Spleen (tissue), 11 donors: ENCODE results near the gene BPI. TPM values are rescaled to one million over a fixed set of nuclear protein-coding genes. Genes with fewer than 3 reads are reported as not detected.

Experiments used
- DNase-seq: peaks from one replicate; pipeline ENCODE4 v3.0.0-alpha.2; 2020
- H3K27ac ChIP-seq, 8 donors: fragments of 200-600 bp; sonication (generic) in 7 of 8; 1 replicate in 4 of 8; 2 replicates in 4 of 8; pipeline versions ENCODE4 v1.5.0 to v1.8.0; 2016 to 2021; ENCODE audit warnings: inconsistent platforms in 4 of 8, mild to moderate bottlenecking in 4 of 8, moderate library complexity in 1 of 8
- H3K27me3 ChIP-seq, 7 donors: fragments of 200-600 bp; sonication (generic) in 6 of 7; replicated peaks in 1 of 7; 1 replicate in 4 of 7; 2 replicates in 3 of 7; pipeline versions ENCODE4 v1.5.0 to v1.8.0; 2016 to 2021; ENCODE audit warnings: inconsistent platforms in 3 of 7, mild to moderate bottlenecking in 1 of 7
- H3K36me3 ChIP-seq, 6 donors: fragments of 200-600 bp; sonication (generic) in 5 of 6; 1 replicate in 4 of 6; 2 replicates in 2 of 6; pipeline versions ENCODE4 v1.5.0 to v1.8.0; 2016 to 2021; ENCODE audit warnings: inconsistent platforms in 2 of 6
- H3K4me1 ChIP-seq, 6 donors: fragments of 200-600 bp; sonication (generic) in 5 of 6; 1 replicate in 3 of 6; 2 replicates in 3 of 6; pipeline versions ENCODE4 v1.5.0 to v1.8.0; 2016 to 2021; ENCODE audit warnings: inconsistent platforms in 3 of 6
- H3K4me3 ChIP-seq, 8 donors: fragments of 200-600 bp; sonication (generic) in 7 of 8; 1 replicate in 4 of 8; 2 replicates in 4 of 8; pipeline versions ENCODE4 v1.5.0 to v1.8.0; 2016 to 2021; ENCODE audit warnings: inconsistent platforms in 4 of 8, mild to moderate bottlenecking in 4 of 8, moderate library complexity in 2 of 8
- H3K9me3 ChIP-seq, 8 donors: fragments of 200-600 bp; sonication (generic) in 7 of 8; 1 replicate in 4 of 8; 2 replicates in 4 of 8; pipeline versions ENCODE4 v1.5.0 to v1.8.0; 2016 to 2021; ENCODE audit warnings: inconsistent platforms in 4 of 8
- POLR2A ChIP-seq, 3 donors: fragments of 450-650 bp; IDR thresholded peaks; one replicate each; pipeline ENCODE4 v1.5.1; 2017; ENCODE audit warnings: antibody characterized with exemption in 3 of 3, mild to moderate bottlenecking in 1 of 3
- POLR2AphosphoS5 ChIP-seq, 3 donors: sonication (generic); formaldehyde crosslinking; IDR thresholded peaks; one replicate each; pipeline ENCODE4 v1.5.1; 2017; ENCODE audit warnings: antibody characterized with exemption in 3 of 3
- WGBS, 5 donors: extraction: QIAGEN DNeasy Blood & Tissue Kit in 3 of 5; methylation state at CpG; one replicate each; pipeline versions ENCODE4 v1.1.5 to v1.1.7; 2013 to 2018; 5-methylcytosine and 5-hydroxymethylcytosine counted together
- intact Hi-C: fragments of 100-400 bp; cut with DNase I; formaldehyde crosslinking; loops from one replicate; pipeline ENCODE4 v1.15.0; 2023; ENCODE audit warnings: low total_unique reads
- polyA plus RNA-seq, 3 donors: library from polyadenylated mRNA; stranded (reverse); fragments of 200-250 nt; gene quantifications; one replicate each; pipeline ENCODE4 v1.2.1, GENCODE V29; 2013
- total RNA-seq, 7 donors: library from RNA; depleted of rRNA in 3 of 7; stranded (reverse); fragments of >200 nt in 3 of 7; fragmentation: NEBNext Ultra II Directional in 4 of 7; extraction: Animal tissue kit (Norgen Biotek cat#: 25700) in 4 of 7; gene quantifications; one replicate each; pipeline versions ENCODE4 v1.1.0 to v1.2.1, GENCODE V29; 2016 to 2021
- TF ChIP-seq, protein P1 (sequence below), 11 experiments: fragments of 200-600 bp in 7 of 11; fragments of 450-650 bp in 4 of 11; sonication (generic) in 4 of 11; IDR thresholded peaks in 8 of 11; conservative IDR thresholded peaks in 3 of 11; 1 replicate in 7 of 11; 2 replicates in 4 of 11; pipeline versions ENCODE4 v1.4.0 to v1.8.0; 2016 to 2021; ENCODE audit warnings: antibody characterized with exemption in 11 of 11, inconsistent platforms in 4 of 11, mild to moderate bottlenecking in 1 of 11
- donor health status: healthy with polysubstance abuse.
- donor health status: DM: no; HTN: no; CAD: no; lungs with moderate emphysema.
- donor health status: DM: no; HTN: no; CAD: no.
- donor health status: Bipolar disorder and iron deficiency.
- donor health status: healthy.
- donor health status: DM: no; HTN: no; CAD: no.
- donor health status: DM: yes; HTN: yes; CAD: no.

Gene BPI
- total and polyA plus RNA-seq, 10 donors, result 1.1 to 49.4 (median 4.3) TPM

DNA sequence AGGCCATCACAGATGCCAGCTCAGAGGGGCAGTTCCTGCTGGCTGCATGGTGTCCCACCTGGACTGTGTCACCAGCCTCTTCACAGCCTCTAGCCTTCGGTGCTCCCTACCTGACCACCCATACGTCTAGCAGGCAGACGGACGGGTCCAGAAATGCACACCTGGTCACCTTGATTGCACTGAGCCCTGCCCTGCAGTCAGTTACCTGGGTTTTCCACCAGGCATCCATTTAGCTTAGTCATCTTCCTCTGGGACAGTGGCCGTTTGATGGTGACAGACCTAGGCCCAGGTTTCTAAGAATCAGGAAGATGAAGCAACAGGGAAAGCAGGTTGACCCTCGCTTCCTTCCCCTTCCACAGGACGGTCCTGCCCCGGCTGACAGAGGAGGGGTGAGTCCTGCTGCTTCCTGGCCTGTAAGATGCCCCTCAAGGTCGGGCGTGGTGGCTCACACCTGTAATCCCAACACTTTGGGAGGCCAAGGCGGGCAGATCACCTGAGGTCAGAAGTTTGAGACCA, 9.8 kb upstream of the BPI start:
- H3K4me1 ChIP-seq, result peaks cover 0 to 67% (median 9%) of the 10 kb centered on the region in 6 donors
- no peaks in the 10 kb centered on the region for H3K9me3 ChIP-seq
- H3K4me3 ChIP-seq, result no peak overlapping the region
- no peaks in the 10 kb centered on the region for H3K36me3 ChIP-seq
- H3K27me3 ChIP-seq, result peaks cover 0 to 20% (median 0%) of the 10 kb centered on the region in 7 donors
- intact Hi-C loops, result no loop called here
- no peak for DNase-seq
- peak overlapping the region in 6 of 8 donors; percentile 29 to 69 (median 46) for H3K27ac ChIP-seq
- TF ChIP-seq POLR2A (IDR thresholded peaks at IDR 0.05), result no peak
- TF ChIP-seq, protein P1, sequence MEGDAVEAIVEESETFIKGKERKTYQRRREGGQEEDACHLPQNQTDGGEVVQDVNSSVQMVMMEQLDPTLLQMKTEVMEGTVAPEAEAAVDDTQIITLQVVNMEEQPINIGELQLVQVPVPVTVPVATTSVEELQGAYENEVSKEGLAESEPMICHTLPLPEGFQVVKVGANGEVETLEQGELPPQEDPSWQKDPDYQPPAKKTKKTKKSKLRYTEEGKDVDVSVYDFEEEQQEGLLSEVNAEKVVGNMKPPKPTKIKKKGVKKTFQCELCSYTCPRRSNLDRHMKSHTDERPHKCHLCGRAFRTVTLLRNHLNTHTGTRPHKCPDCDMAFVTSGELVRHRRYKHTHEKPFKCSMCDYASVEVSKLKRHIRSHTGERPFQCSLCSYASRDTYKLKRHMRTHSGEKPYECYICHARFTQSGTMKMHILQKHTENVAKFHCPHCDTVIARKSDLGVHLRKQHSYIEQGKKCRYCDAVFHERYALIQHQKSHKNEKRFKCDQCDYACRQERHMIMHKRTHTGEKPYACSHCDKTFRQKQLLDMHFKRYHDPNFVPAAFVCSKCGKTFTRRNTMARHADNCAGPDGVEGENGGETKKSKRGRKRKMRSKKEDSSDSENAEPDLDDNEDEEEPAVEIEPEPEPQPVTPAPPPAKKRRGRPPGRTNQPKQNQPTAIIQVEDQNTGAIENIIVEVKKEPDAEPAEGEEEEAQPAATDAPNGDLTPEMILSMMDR (IDR thresholded peaks at IDR 0.05 in 8 of 11, conservative IDR thresholded peaks at IDR 0.05 in 3 of 11), result no peak
- no peak for TF ChIP-seq POLR2AphosphoS5 (IDR thresholded peaks at IDR 0.05)
- WGBS, 5 donors, result 43 to 68% (median 56%) methylated on average over 10 to 11 of the region's 11 CpGs

DNA sequence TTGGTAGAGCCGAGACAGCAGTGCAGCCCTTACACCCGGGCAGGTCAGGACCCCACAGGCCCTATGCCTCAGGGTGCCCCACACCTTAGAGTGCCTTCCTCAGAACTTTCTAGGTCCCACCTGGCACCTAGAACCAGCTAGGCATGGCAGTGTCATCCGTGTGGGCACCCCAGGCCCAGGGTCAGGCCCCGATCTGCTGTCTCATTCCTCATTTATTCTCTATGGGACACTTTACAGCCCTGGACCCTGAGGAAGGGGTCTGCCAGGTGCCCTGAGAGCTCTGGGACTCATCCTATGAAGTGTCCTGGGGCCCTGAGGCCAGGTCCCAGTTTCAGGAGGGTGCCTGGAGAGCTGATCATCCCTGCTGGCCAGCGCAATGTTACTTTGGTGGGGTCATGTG, 8.1 kb upstream of the BPI start:
- no peak for TF ChIP-seq POLR2A (IDR thresholded peaks at IDR 0.05)
- TF ChIP-seq, protein P1 (IDR thresholded peaks at IDR 0.05 in 8 of 11, conservative IDR thresholded peaks at IDR 0.05 in 3 of 11), result no peak
- no peak for TF ChIP-seq POLR2AphosphoS5 (IDR thresholded peaks at IDR 0.05)
- H3K27me3 ChIP-seq, result peaks cover 0 to 23% (median 0%) of the 10 kb centered on the region in 7 donors
- H3K36me3 ChIP-seq, result no peaks in the 10 kb centered on the region
- H3K4me3 ChIP-seq, result no peak overlapping the region
- peaks cover 0 to 84% (median 13%) of the 10 kb centered on the region in 6 donors for H3K4me1 ChIP-seq
- no peak for DNase-seq
- H3K27ac ChIP-seq, result peak overlapping the region in 3 of 8 donors; percentile 31 to 69 (median 32)
- WGBS, 5 donors, result 87 to 92% (median 91%) methylated on average over 5 of the region's 5 CpGs
- intact Hi-C loops, result no loop called here
- H3K9me3 ChIP-seq, result no peaks in the 10 kb centered on the region

GRCh38 chr20:38296433-38296832, 7.5 kb upstream of the BPI start:
- TF ChIP-seq, protein P1 (IDR thresholded peaks at IDR 0.05 in 8 of 11, conservative IDR thresholded peaks at IDR 0.05 in 3 of 11), result no peak
- TF ChIP-seq POLR2A (IDR thresholded peaks at IDR 0.05) (no peak), POLR2AphosphoS5 (IDR thresholded peaks at IDR 0.05) (no peak)
- DNase-seq, result no peak
- intact Hi-C loops, result no loop called here
- Histone ChIP-seq H3K36me3 (no peaks in the 10 kb centered on the region), H3K27ac (peak overlapping the region in 3 of 8 donors; percentile 31 to 69 (median 32)), H3K27me3 (peaks cover 0 to 23% (median 0%) of the 10 kb centered on the region in 7 donors), H3K9me3 (no peaks in the 10 kb centered on the region), H3K4me3 (no peak overlapping the region), H3K4me1 (peaks cover 0 to 83% (median 13%) of the 10 kb centered on the region in 6 donors)
- 42 to 65% (median 53%) methylated on average over 11 of the region's 11 CpGs for WGBS, 5 donors

GRCh38 chr20:38297916-38298674, 5.9 kb upstream of the BPI start:
- H3K4me1 ChIP-seq, result peaks cover 0 to 74% (median 13%) of the 10 kb centered on the region in 6 donors
- peak overlapping the region in 1 of 8 donors; percentile 7 for H3K4me3 ChIP-seq
- 76 to 90% (median 81%) methylated on average over 7 of the region's 7 CpGs for WGBS, 5 donors
- no peak for DNase-seq
- peaks cover 0 to 29% (median 0%) of the 10 kb centered on the region in 7 donors for H3K27me3 ChIP-seq
- H3K9me3 ChIP-seq, result no peaks in the 10 kb centered on the region
- no peak for TF ChIP-seq POLR2A (IDR thresholded peaks at IDR 0.05)
- TF ChIP-seq, protein P1 (IDR thresholded peaks at IDR 0.05 in 8 of 11, conservative IDR thresholded peaks at IDR 0.05 in 3 of 11), result no peak
- no peak for TF ChIP-seq POLR2AphosphoS5 (IDR thresholded peaks at IDR 0.05)
- H3K27ac ChIP-seq, result peak overlapping the region in 7 of 8 donors; percentile 66 to 86 (median 78)
- H3K36me3 ChIP-seq, result no peaks in the 10 kb centered on the region
- intact Hi-C loops, result no loop called here
